Measurements from ENCODE around the gene SNX5. TPM values are rescaled to one million over a fixed set of nuclear protein-coding genes. Genes with fewer than 3 reads are reported as not detected.
A peak's percentile ranks its signal among the peaks of the same experiment; 100 is the strongest.

Gene SNX5
- total and polyA plus RNA-seq, 2 experiments from 2014 or later, result 105 to 144 TPM

DNA sequence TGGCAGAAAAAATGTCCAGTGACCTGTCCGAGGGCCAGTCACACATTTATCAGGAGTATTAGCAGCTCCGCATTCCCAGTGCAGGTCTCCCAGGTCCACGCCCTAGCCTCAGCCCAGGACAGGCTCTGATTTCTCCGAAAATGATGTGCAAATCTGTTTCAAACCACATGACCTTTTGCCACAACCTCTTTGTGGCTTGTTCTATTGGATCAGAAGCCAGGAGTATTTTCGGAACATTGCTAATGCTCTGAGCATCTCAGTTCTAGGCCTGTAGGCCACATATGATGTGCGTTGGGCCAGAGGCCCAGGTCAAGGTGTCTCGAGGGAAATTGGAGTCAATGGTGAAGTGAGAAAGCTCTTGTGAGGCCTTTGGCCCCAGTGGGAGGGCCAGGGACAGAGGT is 40.4 kb downstream of the SNX5 start:
- H3K4me1 ChIP-seq (ENCODE audit: low read depth), result no peaks in the 10 kb centered on the region
- no peaks in the 10 kb centered on the region for H3K27me3 ChIP-seq
- no peaks in the 10 kb centered on the region for H3K36me3 ChIP-seq
- TF ChIP-seq, protein P1, sequence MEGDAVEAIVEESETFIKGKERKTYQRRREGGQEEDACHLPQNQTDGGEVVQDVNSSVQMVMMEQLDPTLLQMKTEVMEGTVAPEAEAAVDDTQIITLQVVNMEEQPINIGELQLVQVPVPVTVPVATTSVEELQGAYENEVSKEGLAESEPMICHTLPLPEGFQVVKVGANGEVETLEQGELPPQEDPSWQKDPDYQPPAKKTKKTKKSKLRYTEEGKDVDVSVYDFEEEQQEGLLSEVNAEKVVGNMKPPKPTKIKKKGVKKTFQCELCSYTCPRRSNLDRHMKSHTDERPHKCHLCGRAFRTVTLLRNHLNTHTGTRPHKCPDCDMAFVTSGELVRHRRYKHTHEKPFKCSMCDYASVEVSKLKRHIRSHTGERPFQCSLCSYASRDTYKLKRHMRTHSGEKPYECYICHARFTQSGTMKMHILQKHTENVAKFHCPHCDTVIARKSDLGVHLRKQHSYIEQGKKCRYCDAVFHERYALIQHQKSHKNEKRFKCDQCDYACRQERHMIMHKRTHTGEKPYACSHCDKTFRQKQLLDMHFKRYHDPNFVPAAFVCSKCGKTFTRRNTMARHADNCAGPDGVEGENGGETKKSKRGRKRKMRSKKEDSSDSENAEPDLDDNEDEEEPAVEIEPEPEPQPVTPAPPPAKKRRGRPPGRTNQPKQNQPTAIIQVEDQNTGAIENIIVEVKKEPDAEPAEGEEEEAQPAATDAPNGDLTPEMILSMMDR (IDR thresholded peaks at IDR 0.05; ENCODE audit: low read depth, low read length), result no peak
- H3K4me3 ChIP-seq, result no peak overlapping the region
- no peaks in the 10 kb centered on the region for H3K9me3 ChIP-seq (ENCODE audit: low read depth)
- no peak overlapping the region for H3K27ac ChIP-seq
- no peak for DNase-seq (ENCODE audit: low read depth in 1 of 2, low spot score in 1 of 2)

DNA sequence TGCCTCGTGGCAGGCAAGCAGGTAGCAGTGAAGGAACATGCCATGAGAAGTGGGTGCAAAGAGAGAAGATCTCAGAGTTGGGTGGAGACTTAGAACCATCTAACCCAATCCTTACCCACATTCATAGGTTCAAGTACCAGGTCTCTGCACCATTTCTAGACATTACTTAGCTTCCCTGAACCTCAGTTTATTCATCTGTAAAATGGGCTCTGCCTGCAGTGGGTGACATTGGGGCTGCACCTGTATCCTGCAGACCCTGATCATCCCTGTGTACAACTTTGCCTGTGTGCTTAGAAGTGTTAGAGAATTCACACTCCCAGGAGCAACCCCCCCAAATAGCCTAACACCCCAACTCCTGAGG is 42.7 kb downstream of the SNX5 start:
- Histone ChIP-seq H3K4me3 (no peak overlapping the region), H3K27ac (no peak overlapping the region), H3K27me3 (no peaks in the 10 kb centered on the region), H3K9me3 (ENCODE audit: low read depth) (no peaks in the 10 kb centered on the region), H3K36me3 (no peaks in the 10 kb centered on the region), H3K4me1 (ENCODE audit: low read depth) (no peaks in the 10 kb centered on the region)
- no peak for DNase-seq (ENCODE audit: low read depth in 1 of 2, low spot score in 1 of 2)
- TF ChIP-seq, protein P1 (IDR thresholded peaks at IDR 0.05; ENCODE audit: low read depth, low read length), result no peak

GRCh38 chr20:17925141-17925939 is 43.3 kb downstream of the SNX5 start:
- no peak overlapping the region for H3K4me3 ChIP-seq
- DNase-seq (ENCODE audit: low read depth in 1 of 2, low spot score in 1 of 2), result peak in 1 of 2 donors; percentile 78
- TF ChIP-seq, protein P1 (IDR thresholded peaks at IDR 0.05; ENCODE audit: low read depth, low read length), result no peak
- no peaks in the 10 kb centered on the region for H3K27me3 ChIP-seq
- H3K4me1 ChIP-seq (ENCODE audit: low read depth), result no peaks in the 10 kb centered on the region
- H3K36me3 ChIP-seq, result no peaks in the 10 kb centered on the region
- no peak overlapping the region for H3K27ac ChIP-seq
- no peaks in the 10 kb centered on the region for H3K9me3 ChIP-seq (ENCODE audit: low read depth)

- Histone ChIP-seq H3K4me3 (no peak overlapping the region), H3K27ac (no peak overlapping the region), H3K4me1 (ENCODE audit: low read depth) (no peaks in the 10 kb centered on the region), H3K36me3 (no peaks in the 10 kb centered on the region), H3K9me3 (ENCODE audit: low read depth) (no peaks in the 10 kb centered on the region), H3K27me3 (no peaks in the 10 kb centered on the region)
- DNase-seq (ENCODE audit: low read depth in 1 of 2, low spot score in 1 of 2), result no peak
- TF ChIP-seq, protein P1 (IDR thresholded peaks at IDR 0.05; ENCODE audit: low read depth, low read length), result no peak
Observed at GRCh38 chr20:17921774-17922173, 46.8 kb downstream of the SNX5 start.

- H3K4me3 ChIP-seq, result no peak overlapping the region
- TF ChIP-seq, protein P1 (IDR thresholded peaks at IDR 0.05; ENCODE audit: low read depth, low read length), result no peak
- H3K27me3 ChIP-seq, result no peaks in the 10 kb centered on the region
- H3K36me3 ChIP-seq, result no peaks in the 10 kb centered on the region
- no peaks in the 10 kb centered on the region for H3K4me1 ChIP-seq (ENCODE audit: low read depth)
- H3K9me3 ChIP-seq (ENCODE audit: low read depth), result no peaks in the 10 kb centered on the region
- DNase-seq (ENCODE audit: low read depth in 1 of 2, low spot score in 1 of 2), result no peak
- no peak overlapping the region for H3K27ac ChIP-seq
Observed at GRCh38 chr20:17919149-17919548, 49.4 kb downstream of the SNX5 start.
